ENCODE data around the gene ABCA4.

Gene ABCA4

GRCh38 chr1:94079080-94079940 is 41.6 kb downstream of the ABCA4 start:
- TF ChIP-seq POLR2AphosphoS5 (IDR thresholded peaks at IDR 0.05; ENCODE audit: borderline replicate concordance, low read depth, low read length) = no peak
- no peak for TF ChIP-seq EZH2 (IDR thresholded peaks at IDR 0.05)
- TF ChIP-seq FOXP2 (optimal IDR thresholded peaks at IDR 0.05; ENCODE audit: control extremely low read depth, extremely low read length, insufficient read depth) = no peak
- Histone ChIP-seq H3K36me3 (ENCODE audit: insufficient read depth, low read length) (no peaks in the 10 kb centered on the region), H3K27ac (no peak overlapping the region), H3K9me3 (ENCODE audit: low read depth, low read length) (no peaks in the 10 kb centered on the region), H3K4me3 (no peak overlapping the region), H3K9ac (ENCODE audit: insufficient read length) (no peak overlapping the region)
- DNase-seq (ENCODE audit: low read depth, low spot score) = no peak

- DNase-seq (ENCODE audit: low read depth, low spot score) = no peak
- H3K27ac ChIP-seq = no peak overlapping the region
- TF ChIP-seq FOXP2 (optimal IDR thresholded peaks at IDR 0.05; ENCODE audit: control extremely low read depth, extremely low read length, insufficient read depth) = no peak
- no peak for TF ChIP-seq POLR2AphosphoS5 (IDR thresholded peaks at IDR 0.05; ENCODE audit: borderline replicate concordance, low read depth, low read length)
- TF ChIP-seq EZH2 (IDR thresholded peaks at IDR 0.05) = no peak
- no peaks in the 10 kb centered on the region for H3K36me3 ChIP-seq (ENCODE audit: insufficient read depth, low read length)
- no peak overlapping the region for H3K4me3 ChIP-seq
- no peak overlapping the region for H3K9ac ChIP-seq (ENCODE audit: insufficient read length)
- no peaks in the 10 kb centered on the region for H3K9me3 ChIP-seq (ENCODE audit: low read depth, low read length)
Measured at GRCh38 chr1:94072840-94073522, 48.0 kb downstream of the ABCA4 start.

- H3K9ac ChIP-seq (ENCODE audit: insufficient read length) = no peak overlapping the region
- DNase-seq (ENCODE audit: low read depth, low spot score) = no peak
Measured at GRCh38 chr1:94071976-94072375, 49.0 kb downstream of the ABCA4 start.

GRCh38 chr1:94071391-94071790 is 49.6 kb downstream of the ABCA4 start:
- Histone ChIP-seq H3K36me3 (ENCODE audit: insufficient read depth, low read length) (no peaks in the 10 kb centered on the region), H3K9ac (ENCODE audit: insufficient read length) (no peak overlapping the region), H3K27ac (no peak overlapping the region), H3K9me3 (ENCODE audit: low read depth, low read length) (no peaks in the 10 kb centered on the region), H3K4me3 (no peak overlapping the region)
- DNase-seq (ENCODE audit: low read depth, low spot score) = no peak
- TF ChIP-seq FOXP2 (optimal IDR thresholded peaks at IDR 0.05; ENCODE audit: control extremely low read depth, extremely low read length, insufficient read depth) (no peak), POLR2AphosphoS5 (IDR thresholded peaks at IDR 0.05; ENCODE audit: borderline replicate concordance, low read depth, low read length) (no peak), EZH2 (IDR thresholded peaks at IDR 0.05) (no peak)

More at GRCh38 chr1:94071976-94072375, 49.0 kb downstream of the ABCA4 start:
- no peak overlapping the region for H3K4me3 ChIP-seq
- no peaks in the 10 kb centered on the region for H3K36me3 ChIP-seq (ENCODE audit: insufficient read depth, low read length)
- H3K9me3 ChIP-seq (ENCODE audit: low read depth, low read length) = no peaks in the 10 kb centered on the region
- peak overlapping the region; percentile 20; the same call in 1 of the 2 replicates for H3K27ac ChIP-seq
- no peak for TF ChIP-seq EZH2 (IDR thresholded peaks at IDR 0.05)
- TF ChIP-seq POLR2AphosphoS5 (IDR thresholded peaks at IDR 0.05; ENCODE audit: borderline replicate concordance, low read depth, low read length) = no peak
- no peak for TF ChIP-seq FOXP2 (optimal IDR thresholded peaks at IDR 0.05; ENCODE audit: control extremely low read depth, extremely low read length, insufficient read depth)

- Histone ChIP-seq H3K27ac (no peak overlapping the region), H3K9ac (ENCODE audit: insufficient read length) (no peak overlapping the region), H3K9me3 (ENCODE audit: low read depth, low read length) (no peaks in the 10 kb centered on the region), H3K36me3 (ENCODE audit: insufficient read depth, low read length) (no peaks in the 10 kb centered on the region), H3K4me3 (no peak overlapping the region)
- no peak for DNase-seq (ENCODE audit: low read depth, low spot score)
- TF ChIP-seq FOXP2 (optimal IDR thresholded peaks at IDR 0.05; ENCODE audit: control extremely low read depth, extremely low read length, insufficient read depth) = no peak
- TF ChIP-seq POLR2AphosphoS5 (IDR thresholded peaks at IDR 0.05; ENCODE audit: borderline replicate concordance, low read depth, low read length) = no peak
- no peak for TF ChIP-seq EZH2 (IDR thresholded peaks at IDR 0.05)
Measured at GRCh38 chr1:94070865-94071264, 50.1 kb downstream of the ABCA4 start.

- Histone ChIP-seq H3K9me3 (ENCODE audit: low read depth, low read length) (no peaks in the 10 kb centered on the region), H3K9ac (ENCODE audit: insufficient read length) (no peak overlapping the region), H3K27ac (no peak overlapping the region), H3K4me3 (0 out of 2 replicates have a peak overlapping the region, but pooled peaks have one; percentile 0), H3K36me3 (ENCODE audit: insufficient read depth, low read length) (no peaks in the 10 kb centered on the region)
- DNase-seq (ENCODE audit: low read depth, low spot score) = no peak
- TF ChIP-seq POLR2AphosphoS5 (IDR thresholded peaks at IDR 0.05; ENCODE audit: borderline replicate concordance, low read depth, low read length) (no peak), EZH2 (IDR thresholded peaks at IDR 0.05) (no peak), FOXP2 (optimal IDR thresholded peaks at IDR 0.05; ENCODE audit: control extremely low read depth, extremely low read length, insufficient read depth) (no peak)
Measured at GRCh38 chr1:94069919-94070285, 51.0 kb downstream of the ABCA4 start.

- no peaks in the 10 kb centered on the region for H3K36me3 ChIP-seq (ENCODE audit: insufficient read depth, low read length)
- no peak overlapping the region for H3K27ac ChIP-seq
- H3K9ac ChIP-seq (ENCODE audit: insufficient read length) = no peak overlapping the region
- no peak for DNase-seq (ENCODE audit: low read depth, low spot score)
- H3K4me3 ChIP-seq = 0 out of 2 replicates have a peak overlapping the region, but pooled peaks have one; percentile 0
- no peaks in the 10 kb centered on the region for H3K9me3 ChIP-seq (ENCODE audit: low read depth, low read length)
- no peak for TF ChIP-seq EZH2 (IDR thresholded peaks at IDR 0.05)
- no peak for TF ChIP-seq FOXP2 (optimal IDR thresholded peaks at IDR 0.05; ENCODE audit: control extremely low read depth, extremely low read length, insufficient read depth)
- TF ChIP-seq POLR2AphosphoS5 (IDR thresholded peaks at IDR 0.05; ENCODE audit: borderline replicate concordance, low read depth, low read length) = no peak
Measured at GRCh38 chr1:94068999-94069918, 51.7 kb downstream of the ABCA4 start.

All from SK-N-MC (cell line).